HUDEP-2 (cell line): ENCODE measurements around the gene SPARCL1.
"Not testable (repeated sequence)": the region's sequence is repeated elsewhere in the genome, so short reads cannot be mapped to it uniquely, and the experiment has no call there.

Experiments used
- DNase-seq, 76 experiments: peaks; one replicate each; lab custom pipeline; 2025; ENCODE audit not compliant: unreplicated experiment in 76 of 76; lab: John Stamatoyannopoulos, UW

The SPARCL1 gene

GRCh38 chr4:87461281-87461700, 67.9 kb downstream of the SPARCL1 start:
- DNase-seq = no peak

GRCh38 chr4:87458913-87459312, 70.3 kb downstream of the SPARCL1 start:
- no peak for DNase-seq

- peak in 1 of 76 experiments; percentile 1 for DNase-seq
Observed at GRCh38 chr4:87451537-87451936, 77.6 kb downstream of the SPARCL1 start.

GRCh38 chr4:87446375-87446774, 82.8 kb downstream of the SPARCL1 start:
- DNase-seq = not testable (repeated sequence)

GRCh38 chr4:87445964-87446363, 83.2 kb downstream of the SPARCL1 start:
- no peak for DNase-seq

- DNase-seq = no peak
Observed at GRCh38 chr4:87444741-87445140, 84.4 kb downstream of the SPARCL1 start.

GRCh38 chr4:87442889-87443288, 86.3 kb downstream of the SPARCL1 start:
- no peak for DNase-seq

GRCh38 chr4:87433342-87433741, 95.8 kb downstream of the SPARCL1 start:
- no peak for DNase-seq

GRCh38 chr4:87430038-87430437, 99.1 kb downstream of the SPARCL1 start:
- DNase-seq = no peak

GRCh38 chr4:87428979-87429378, 100.2 kb downstream of the SPARCL1 start:
- no peak for DNase-seq

- no peak for DNase-seq
Observed at GRCh38 chr4:87427518-87427868, 101.7 kb downstream of the SPARCL1 start.

- no peak for DNase-seq
Observed at GRCh38 chr4:87426865-87427517, 102.2 kb downstream of the SPARCL1 start.

GRCh38 chr4:87425711-87426110, 103.5 kb downstream of the SPARCL1 start:
- DNase-seq = no peak

- DNase-seq = peak in 1 of 76 experiments; percentile 1
Observed at GRCh38 chr4:87424099-87424543, 105.1 kb downstream of the SPARCL1 start.
